ENCODE data around the gene LOXL3. TPM values are rescaled to one million over a fixed set of nuclear protein-coding genes. Genes with fewer than 3 reads are reported as not detected.

The LOXL3 gene
- polyA plus RNA-seq, 1 donor (not counting 4 experiments of a cell fraction or from before 2014, with no cell fraction given): 0.21 TPM

GRCh38 chr2:74569686-74570085 is 15.9 kb upstream of the LOXL3 start:
- FAIRE-seq: no peak
- peaks cover 38% of the 10 kb centered on the region for H3K4me1 ChIP-seq (ENCODE audit: control insufficient read depth, extremely low read depth, insufficient read depth, low read length)
- H3K4me2 ChIP-seq (ENCODE audit: control insufficient read depth, extremely low read depth, insufficient read depth, low read depth, low read length): no peak overlapping the region
- H3K9ac ChIP-seq (ENCODE audit: control insufficient read depth, extremely low read depth, insufficient read depth, low read length): no peak overlapping the region
- no peak for DNase-seq (ENCODE audit: low read depth, low spot score)
- H3K9me3 ChIP-seq (ENCODE audit: control insufficient read depth, low read depth, low read length): no peaks in the 10 kb centered on the region
- no peaks in the 10 kb centered on the region for H3K79me2 ChIP-seq (ENCODE audit: control insufficient read depth, insufficient read depth, low read length)
- H3K4me3 ChIP-seq (ENCODE audit: control insufficient read depth in 2 of 3, extremely low read depth in 1 of 3, insufficient read depth in 2 of 3, low read depth in 1 of 3, low read length in 3 of 3): no peak overlapping the region
- H3K27ac ChIP-seq (ENCODE audit: control insufficient read depth, insufficient read depth, low read length): no peak overlapping the region
- H2AFZ ChIP-seq (ENCODE audit: control insufficient read depth, low read length): no peak overlapping the region
- TF ChIP-seq CTCF (optimal IDR thresholded peaks at IDR 0.05 in 1 of 3, IDR thresholded peaks at IDR 0.05 in 1 of 3, conservative IDR thresholded peaks at IDR 0.05 in 1 of 3; ENCODE audit: extremely low read depth in 1 of 3, insufficient read depth in 2 of 3, low read length in 3 of 3): no peak
- no peak for TF ChIP-seq EZH2 (IDR thresholded peaks at IDR 0.05; ENCODE audit: low read length)
- dilution Hi-C loops (cut with MboI; ENCODE audit: extremely low pct_ligation_motif_present, low sequenced_read_pairs): no loop called here
- H3K36me3 ChIP-seq (ENCODE audit: control insufficient read depth in 2 of 2, extremely low read depth in 1 of 2, insufficient read depth in 2 of 2, low read length in 2 of 2): no peaks in the 10 kb centered on the region
- H3K9me1 ChIP-seq (ENCODE audit: control insufficient read depth, extremely low read depth, insufficient read depth, low read length): no peaks in the 10 kb centered on the region
- H4K20me1 ChIP-seq (ENCODE audit: control insufficient read depth, extremely low read depth, insufficient read depth, low read length): no peaks in the 10 kb centered on the region
- no peaks in the 10 kb centered on the region for H3K27me3 ChIP-seq (ENCODE audit: control insufficient read depth, extremely low read depth, insufficient read depth, low read length)

- Histone ChIP-seq H3K4me1 (ENCODE audit: control insufficient read depth, extremely low read depth, insufficient read depth, low read length) (peaks cover 39% of the 10 kb centered on the region), H3K4me3 (ENCODE audit: control insufficient read depth in 2 of 3, extremely low read depth in 1 of 3, insufficient read depth in 2 of 3, low read depth in 1 of 3, low read length in 3 of 3) (no peak overlapping the region), H3K79me2 (ENCODE audit: control insufficient read depth, insufficient read depth, low read length) (no peaks in the 10 kb centered on the region), H3K27me3 (ENCODE audit: control insufficient read depth, extremely low read depth, insufficient read depth, low read length) (no peaks in the 10 kb centered on the region), H3K4me2 (ENCODE audit: control insufficient read depth, extremely low read depth, insufficient read depth, low read depth, low read length) (peak overlapping the region; percentile 41), H3K9me1 (ENCODE audit: control insufficient read depth, extremely low read depth, insufficient read depth, low read length) (no peaks in the 10 kb centered on the region), H3K9me3 (ENCODE audit: control insufficient read depth, low read depth, low read length) (no peaks in the 10 kb centered on the region), H3K9ac (ENCODE audit: control insufficient read depth, extremely low read depth, insufficient read depth, low read length) (no peak overlapping the region), H3K36me3 (ENCODE audit: control insufficient read depth in 2 of 2, extremely low read depth in 1 of 2, insufficient read depth in 2 of 2, low read length in 2 of 2) (no peaks in the 10 kb centered on the region), H4K20me1 (ENCODE audit: control insufficient read depth, extremely low read depth, insufficient read depth, low read length) (no peaks in the 10 kb centered on the region), H3K27ac (ENCODE audit: control insufficient read depth, insufficient read depth, low read length) (peak overlapping the region; percentile 55), H2AFZ (ENCODE audit: control insufficient read depth, low read length) (no peak overlapping the region)
- dilution Hi-C loops (cut with MboI; ENCODE audit: extremely low pct_ligation_motif_present, low sequenced_read_pairs): no loop called here
- peak; percentile 67 for FAIRE-seq
- DNase-seq (ENCODE audit: low read depth, low spot score): no peak
- TF ChIP-seq EZH2 (IDR thresholded peaks at IDR 0.05; ENCODE audit: low read length): no peak
- no peak for TF ChIP-seq CTCF (optimal IDR thresholded peaks at IDR 0.05 in 1 of 3, IDR thresholded peaks at IDR 0.05 in 1 of 3, conservative IDR thresholded peaks at IDR 0.05 in 1 of 3; ENCODE audit: extremely low read depth in 1 of 3, insufficient read depth in 2 of 3, low read length in 3 of 3)
Observed at GRCh38 chr2:74567881-74568280, 14.1 kb upstream of the LOXL3 start.

Measured in keratinocyte (primary cell).